Activated CD8-positive, alpha-beta memory T cell treated with anti-CD3 and anti-CD28 coated beads, Interleukin-2, amount 50 U/mL, for 1 hour (primary cell): ENCODE results near the gene GPATCH8.
"Not testable (repeated sequence)": the region's sequence is repeated elsewhere in the genome, so short reads cannot be mapped to it uniquely, and the experiment has no call there.

Experiments
- DNase-seq: peaks from one replicate; pipeline ENCODE4 v3.0.0-alpha.2; 2020; ENCODE audit errors: extremely low read depth

Gene GPATCH8

GRCh38 chr17:44375196-44376017 lies 127.8 kb downstream of the GPATCH8 start:
- no peak for DNase-seq

DNA sequence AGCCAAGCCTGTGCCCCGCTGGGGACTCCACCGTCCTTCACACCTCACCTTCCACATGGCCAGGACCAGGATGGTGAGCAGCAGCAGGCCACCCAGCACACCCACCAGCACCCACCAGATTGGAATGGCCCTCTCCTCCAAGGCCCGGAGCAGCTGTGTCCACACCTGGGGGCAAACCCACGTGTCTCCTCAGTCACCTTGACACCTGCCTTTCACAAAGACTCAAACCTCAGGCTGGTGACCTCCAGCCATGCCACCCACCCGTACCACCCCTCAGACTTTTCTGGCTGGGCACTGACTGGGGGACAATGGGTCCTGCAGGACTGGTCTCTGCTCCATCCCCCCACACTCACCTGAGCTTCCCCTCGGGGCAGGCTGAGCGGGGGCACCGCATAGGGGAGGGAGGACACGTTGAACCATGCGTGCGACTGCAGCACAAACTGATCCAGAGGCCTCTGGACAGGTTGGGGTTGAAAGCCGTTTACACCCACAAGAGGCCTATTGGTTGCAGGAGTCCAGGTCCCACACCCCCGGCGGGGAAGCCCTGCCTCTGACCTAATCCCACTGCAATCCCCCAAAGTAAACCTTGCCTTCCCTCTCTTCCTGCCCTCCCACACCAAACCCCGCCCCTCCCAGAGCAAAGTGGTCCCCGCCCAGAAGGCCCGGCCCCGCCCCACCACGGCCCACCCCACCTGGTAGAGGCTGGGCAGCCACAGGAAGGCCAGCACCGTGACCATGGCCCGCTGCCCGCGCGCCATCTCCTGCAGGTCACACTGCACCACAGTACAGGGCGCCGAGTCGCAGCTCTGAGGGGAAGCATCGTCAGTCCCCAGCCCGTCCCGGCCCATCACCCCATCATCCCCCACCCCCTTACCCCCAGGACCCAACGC lies 128.7 kb downstream of the GPATCH8 start:
- no peak for DNase-seq

DNA sequence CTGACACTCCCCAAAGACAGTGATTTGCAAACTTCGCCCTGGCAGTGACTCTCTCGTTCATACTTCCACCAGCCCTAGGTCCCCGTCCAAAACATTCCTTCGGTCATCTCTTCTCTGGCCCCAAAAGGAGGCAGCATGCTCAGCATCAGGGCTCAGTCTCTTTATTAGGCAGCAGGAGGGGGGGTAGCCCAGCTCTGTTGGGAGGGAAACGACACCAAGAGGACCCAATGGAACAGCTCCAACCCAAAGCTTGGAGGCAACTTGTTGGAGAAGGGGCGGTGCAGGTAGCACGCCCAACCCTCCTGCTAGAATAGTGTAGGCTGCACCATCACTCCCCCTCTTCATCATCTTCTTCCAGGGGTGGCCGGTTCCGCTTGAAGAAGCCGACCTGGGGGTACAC lies 131.2 kb downstream of the GPATCH8 start:
- no peak for DNase-seq

GRCh38 chr17:44369414-44370023 lies 133.7 kb downstream of the GPATCH8 start:
- not testable (repeated sequence) for DNase-seq

DNA sequence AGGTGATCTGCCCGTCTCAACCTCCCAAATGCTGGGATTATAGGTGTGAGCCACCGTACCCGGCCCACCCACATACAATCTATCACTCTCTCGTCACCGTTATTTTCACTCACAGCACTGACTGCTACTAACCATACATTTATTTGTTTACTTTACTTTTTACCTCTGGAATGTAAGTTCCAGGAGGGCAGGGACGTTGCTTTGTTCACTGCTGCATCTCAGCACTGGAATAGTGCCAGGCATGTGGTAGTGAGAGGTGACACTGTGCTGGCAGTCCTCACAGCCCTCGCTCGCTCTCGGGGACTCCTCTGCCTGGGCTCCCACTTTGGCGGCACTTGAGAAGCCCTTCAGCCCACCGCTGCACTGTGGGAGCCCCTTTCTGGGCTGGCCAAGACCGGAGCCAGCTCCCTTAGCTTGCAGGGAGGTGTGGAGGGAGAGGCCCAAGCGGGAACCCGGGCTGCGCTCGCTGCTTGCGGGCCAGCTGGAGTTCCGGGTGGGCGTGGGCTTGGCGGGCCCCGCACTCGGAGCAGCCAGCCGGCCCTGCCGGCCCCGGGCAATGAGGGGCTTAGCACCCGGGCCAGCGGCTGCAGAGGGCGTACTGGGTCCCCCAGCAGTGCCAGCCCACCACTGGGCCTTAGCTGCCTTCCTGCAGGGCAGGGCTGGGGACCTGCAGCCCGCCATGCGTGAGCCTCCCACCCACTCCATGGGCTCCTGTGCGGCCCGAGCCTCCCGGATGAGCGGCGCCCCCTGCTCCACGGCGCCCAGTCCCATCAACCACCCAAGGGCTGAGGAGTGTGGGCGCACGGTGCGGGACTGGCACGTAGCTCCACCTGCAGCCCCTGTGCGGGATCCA lies 134.6 kb downstream of the GPATCH8 start:
- DNase-seq: not testable (repeated sequence)

- no peak for DNase-seq
Measured at GRCh38 chr17:44367231-44367979, 135.8 kb downstream of the GPATCH8 start.

DNA sequence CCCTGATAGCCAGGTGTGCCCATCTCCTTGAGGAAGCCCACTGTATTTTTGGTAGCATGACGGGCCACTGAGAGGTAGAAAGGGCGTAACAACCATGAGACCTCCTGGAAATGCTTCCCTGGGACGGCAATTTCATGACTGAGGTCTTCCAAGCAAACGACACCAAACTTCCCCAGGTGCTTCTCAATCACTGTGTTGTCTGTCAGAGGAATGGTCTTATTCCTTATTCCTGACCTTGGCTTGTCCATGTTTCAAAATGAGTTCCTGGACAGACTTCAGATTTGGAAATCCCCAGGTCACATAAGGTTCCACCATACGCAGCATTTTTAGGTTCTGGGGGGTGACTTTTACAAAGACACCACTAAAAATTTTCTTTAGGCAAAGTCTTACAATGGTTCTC lies 138.2 kb downstream of the GPATCH8 start:
- DNase-seq: not testable (repeated sequence)

- no peak for DNase-seq
Measured at GRCh38 chr17:44363613-44364159, 139.5 kb downstream of the GPATCH8 start, which contains the start of gene FAM171A2. FAM171A2 (minus strand) TSS chr17:44363853; CDS start chr17:44363714, 139 bp downstream.

- no peak for DNase-seq
Measured at GRCh38 chr17:44362949-44363612, 140.1 kb downstream of the GPATCH8 start.

- DNase-seq: no peak
Measured at GRCh38 chr17:44362459-44362948, 140.7 kb downstream of the GPATCH8 start.

- no peak for DNase-seq
Measured at GRCh38 chr17:44361292-44362260, 141.6 kb downstream of the GPATCH8 start.

- DNase-seq: no peak
Measured at GRCh38 chr17:44360826-44361225, 142.4 kb downstream of the GPATCH8 start.

DNA sequence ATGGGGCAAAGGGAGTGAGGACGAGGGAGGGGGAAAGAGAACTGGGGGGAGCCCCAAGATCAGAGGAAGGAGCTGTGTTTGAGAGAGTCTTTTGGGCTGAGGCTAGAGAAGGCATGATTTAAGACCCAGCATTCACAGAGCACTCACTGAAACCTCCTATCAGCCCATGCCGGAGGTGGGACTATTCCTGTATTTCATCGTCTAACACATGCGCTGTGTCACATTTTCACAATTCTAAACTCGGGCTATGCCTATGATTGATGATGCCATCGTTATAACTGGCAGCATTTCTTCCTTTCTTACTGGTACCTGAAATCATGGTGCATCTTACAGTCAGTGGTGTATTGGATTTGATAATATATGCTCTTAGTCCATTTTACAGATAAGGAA lies 143.1 kb downstream of the GPATCH8 start:
- DNase-seq: no peak

- DNase-seq: no peak
Measured at GRCh38 chr17:44359458-44360143, 143.6 kb downstream of the GPATCH8 start.

DNA sequence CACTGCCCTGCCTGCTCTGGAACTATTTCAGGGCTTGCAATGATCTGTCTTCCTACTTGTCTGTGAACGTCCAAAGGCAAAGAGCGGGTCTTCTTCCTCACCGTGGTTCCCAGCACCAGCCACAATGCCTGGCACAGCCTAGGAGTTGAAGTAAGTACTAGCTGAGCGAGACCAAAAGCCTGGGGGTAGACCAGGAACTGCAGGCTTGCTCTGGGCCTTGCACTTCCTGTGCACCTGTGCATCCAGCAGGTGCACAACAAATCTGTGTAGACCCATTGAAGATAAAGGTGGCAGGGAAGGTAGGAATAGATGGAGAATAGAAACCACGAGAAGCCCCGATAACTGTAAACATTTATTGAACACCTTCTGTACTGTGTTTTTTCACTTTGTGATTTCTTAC lies 144.2 kb downstream of the GPATCH8 start:
- DNase-seq: no peak

- DNase-seq: no peak
Measured at GRCh38 chr17:44358066-44358465, 145.1 kb downstream of the GPATCH8 start.

DNA sequence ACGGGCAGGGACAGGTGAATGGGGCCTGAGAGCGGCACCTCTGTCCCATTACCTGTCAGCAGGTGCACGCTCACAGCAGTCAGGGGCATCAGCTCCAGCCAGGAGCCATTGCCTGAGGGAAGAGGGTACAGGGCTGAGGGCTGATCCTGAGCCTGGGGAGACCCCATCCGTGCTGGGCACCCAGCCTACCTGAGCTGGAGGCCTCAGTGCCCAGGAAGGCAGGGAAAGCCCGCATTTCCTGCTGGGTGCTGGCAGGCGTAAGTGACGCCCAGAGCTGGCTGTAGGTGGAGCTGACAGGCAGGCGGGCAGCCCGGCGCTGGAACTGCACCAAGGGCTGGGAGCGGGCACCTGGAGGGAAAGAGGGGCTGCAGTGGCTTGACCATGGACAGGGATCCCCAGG lies 147.0 kb downstream of the GPATCH8 start:
- DNase-seq: no peak

DNA sequence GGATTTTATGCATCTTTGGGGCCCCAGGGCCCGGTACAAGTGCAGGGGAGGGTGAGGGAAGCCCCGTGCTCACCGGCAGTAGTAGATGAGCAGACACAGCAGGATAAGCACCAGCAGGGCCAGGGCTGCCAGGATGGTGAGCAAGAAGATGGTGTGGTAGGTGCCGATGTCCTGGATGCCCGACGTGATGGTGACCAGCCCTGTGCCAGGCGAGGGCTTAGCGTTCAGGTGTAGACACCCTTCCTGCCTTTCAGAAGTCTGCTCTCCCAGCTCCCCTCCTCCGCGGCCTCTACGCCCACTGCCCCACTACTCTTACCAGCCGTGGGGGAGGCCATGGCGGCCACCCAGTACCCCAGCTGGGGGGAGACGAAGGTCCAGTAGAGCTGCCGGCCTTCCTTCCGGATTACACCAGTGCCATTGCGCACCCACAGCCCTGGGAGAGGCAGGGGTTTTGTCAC lies 147.5 kb downstream of the GPATCH8 start:
- no peak for DNase-seq
